SK-N-SH (cell line): ENCODE results near the gene S100A13. TPM values are rescaled to one million over a fixed set of nuclear protein-coding genes. Genes with fewer than 3 reads are reported as not detected.

ENCODE experiments used
- CTCF ChIA-PET: fragments of 300-600, 350-600 bp; formaldehyde crosslinking; extraction: SDS; loops from one replicate; lab custom pipeline; 2021; lab: Yijun Ruan, JAX
- POLR2A ChIA-PET: fragments of 350-600 bp; sonication (Branson Sonifier 250); formaldehyde crosslinking; extraction: SDS; loops from one replicate; lab custom pipeline; 2020; ENCODE audit warnings: antibody characterized with exemption, inconsistent platforms; lab: Yijun Ruan, JAX
- DNase-seq: peaks from one replicate; pipeline ENCODE4 v3.0.0; 2012
- H2AFZ ChIP-seq: fragments of 200-600 bp; sonication (generic); 2 replicates; pipeline ENCODE4 v1.8.1; 2016; ENCODE audit warnings: antibody characterized with exemption, mild to moderate bottlenecking, low read depth
- H3F3A ChIP-seq: fragments of 200-600 bp; sonication (generic); replicated peaks from 2 replicates; pipeline ENCODE3; 2016; ENCODE audit warnings: antibody characterized with exemption, mild to moderate bottlenecking; ENCODE audit not compliant: insufficient read depth
- H3K27ac ChIP-seq, 2 experiments: fragments of 200-500 bp in 1 of 2; fragments of 200-600 bp in 1 of 2; sonication (Bioruptor generic) in 1 of 2; sonication (generic), shearing (Covaris generic) in 1 of 2; 2 replicates each; pipeline versions ENCODE4 v1.5.1 to v1.6.1; 2014 to 2016; ENCODE audit warnings: low read depth in 2 of 2, inconsistent platforms in 1 of 2, low read length in 1 of 2, mild to moderate bottlenecking in 1 of 2, mixed read lengths in 1 of 2
- H3K27me3 ChIP-seq: fragments of 200-600 bp; sonication (generic), shearing (Covaris generic); 2 replicates; pipeline ENCODE4 v1.6.1; 2016; ENCODE audit warnings: mixed run types; ENCODE audit not compliant: insufficient read depth
- H3K36me3 ChIP-seq, 2 experiments: fragments of 200-500 bp in 1 of 2; fragments of 200-600 bp in 1 of 2; sonication (Bioruptor generic) in 1 of 2; sonication (generic) in 1 of 2; replicated peaks in 1 of 2; 2 replicates each; pipeline versions ENCODE3 to v1.5.1; 2014 to 2016; ENCODE audit warnings: low read length in 1 of 2, mild to moderate bottlenecking in 1 of 2; ENCODE audit not compliant: insufficient read depth in 2 of 2, control insufficient read depth in 1 of 2
- H3K4me1 ChIP-seq, 2 experiments: fragments of 200-500 bp in 1 of 2; fragments of 200-600 bp in 1 of 2; sonication (Bioruptor generic) in 1 of 2; sonication (generic), shearing (Covaris generic) in 1 of 2; 2 replicates each; pipeline versions ENCODE4 v1.5.1 to v1.6.1; 2014 to 2016; ENCODE audit warnings: low read depth in 1 of 2, low read length in 1 of 2, mixed run types in 1 of 2; ENCODE audit not compliant: insufficient read depth in 2 of 2, control insufficient read depth in 1 of 2
- H3K4me2 ChIP-seq: fragments of 200-600 bp; sonication (generic), shearing (Covaris generic); 2 replicates; pipeline ENCODE4 v1.6.1; 2017; ENCODE audit warnings: mixed run types
- H3K4me3 ChIP-seq, 2 experiments: fragments of 200-500 bp in 1 of 2; fragments of 200-600 bp in 1 of 2; sonication (Bioruptor generic) in 1 of 2; sonication (generic), shearing (Covaris generic) in 1 of 2; 2 replicates each; pipeline versions ENCODE4 v1.5.1 to v1.8.1; 2014 to 2016; ENCODE audit warnings: low read depth in 2 of 2, inconsistent platforms in 1 of 2, low read length in 1 of 2, mild to moderate bottlenecking in 1 of 2, mixed read lengths in 1 of 2, moderate library complexity in 1 of 2
- H3K79me2 ChIP-seq: fragments of 200-600 bp; sonication (generic); 2 replicates; pipeline ENCODE4 v1.8.1; 2017; ENCODE audit warnings: mild to moderate bottlenecking; ENCODE audit not compliant: insufficient read depth
- H3K9ac ChIP-seq: fragments of 200-600 bp; sonication (generic); 2 replicates; pipeline ENCODE4 v1.6.1; 2017; ENCODE audit warnings: mixed run types
- H3K9me2 ChIP-seq: fragments of 200-600 bp; sonication (generic); 2 replicates; pipeline ENCODE4 v1.6.1; 2017; ENCODE audit warnings: mixed run types
- H3K9me3 ChIP-seq: fragments of 200-600 bp; sonication (generic); 2 replicates; pipeline ENCODE4 v1.6.1; 2017; ENCODE audit warnings: mixed run types, mild to moderate bottlenecking, moderate library complexity
- H4K20me1 ChIP-seq: fragments of 200-600 bp; sonication (generic); 2 replicates; pipeline ENCODE4 v1.6.1; 2017; ENCODE audit warnings: mild to moderate bottlenecking, mixed run types; ENCODE audit not compliant: insufficient read depth
- ELF1 ChIP-seq: IDR thresholded peaks from 2 replicates; pipeline ENCODE4 v1.4.0; 2012
- EP300 ChIP-seq, 2 experiments: IDR thresholded peaks; 2 replicates each; pipeline versions ENCODE4 v1.4.0 to v1.6.1; 2012; ENCODE audit warnings: borderline replicate concordance in 1 of 2, low read depth in 1 of 2, low read length in 1 of 2
- EZH2phosphoT487 ChIP-seq: fragments of 200-600 bp; sonication (generic); IDR thresholded peaks from 2 replicates; pipeline ENCODE4 v1.6.1; 2017; ENCODE audit warnings: low read depth, mixed run types, mild to moderate bottlenecking, antibody characterized with exemption, moderate library complexity, borderline replicate concordance
- FOSL2 ChIP-seq: IDR thresholded peaks from 2 replicates; pipeline ENCODE4 v1.4.0; 2012; ENCODE audit warnings: low read depth, mild to moderate bottlenecking, moderate library complexity, borderline replicate concordance
- FOXJ3 ChIP-seq: sonication (generic); formaldehyde crosslinking; IDR thresholded peaks from 2 replicates; pipeline ENCODE4 v1.5.1; 2020; ENCODE audit warnings: mild to moderate bottlenecking, missing genetic modification reagents
- FOXM1 ChIP-seq: IDR thresholded peaks from 2 replicates; pipeline ENCODE4 v1.4.0; 2012; ENCODE audit warnings: low read depth, mild to moderate bottlenecking
- GABPA ChIP-seq: IDR thresholded peaks from 2 replicates; pipeline ENCODE4 v1.4.0; 2012; ENCODE audit warnings: low read depth, mild to moderate bottlenecking
- GATA2 ChIP-seq: sonication (generic); formaldehyde crosslinking; IDR thresholded peaks from 2 replicates; pipeline ENCODE4 v1.5.0; 2020; ENCODE audit warnings: mild to moderate bottlenecking, missing genetic modification reagents
- JUND ChIP-seq: IDR thresholded peaks from 2 replicates; pipeline ENCODE4 v1.4.0; 2012
- MEF2A ChIP-seq: IDR thresholded peaks from 2 replicates; pipeline ENCODE4 v1.4.0; 2012; ENCODE audit warnings: low read depth, borderline replicate concordance
- MXI1 ChIP-seq: IDR thresholded peaks from 2 replicates; pipeline ENCODE4 v1.6.1; 2012; ENCODE audit warnings: mild to moderate bottlenecking, low read depth, low read length, improper control_type of control experiment
- NFIC ChIP-seq: IDR thresholded peaks from 2 replicates; pipeline ENCODE4 v1.4.0; 2012; ENCODE audit warnings: borderline replicate concordance
- NRF1 ChIP-seq: IDR thresholded peaks from 2 replicates; pipeline ENCODE4 v1.6.1; 2012; ENCODE audit warnings: low read depth, mild to moderate bottlenecking, low read length
- POLR2AphosphoS5 ChIP-seq: IDR thresholded peaks from 2 replicates; pipeline ENCODE4 v1.6.1; 2012; ENCODE audit warnings: low read depth, low read length
- SIN3A ChIP-seq: IDR thresholded peaks from 2 replicates; pipeline ENCODE4 v1.6.1; 2012; ENCODE audit warnings: low read depth, mild to moderate bottlenecking, low read length, moderate library complexity, borderline replicate concordance
- SMC3 ChIP-seq: IDR thresholded peaks from 2 replicates; pipeline ENCODE4 v1.6.1; 2012; ENCODE audit warnings: low read depth, low read length, improper control_type of control experiment
- TAF1 ChIP-seq: IDR thresholded peaks from 2 replicates; pipeline ENCODE4 v1.6.1; 2012; ENCODE audit warnings: low read depth, mild to moderate bottlenecking, low read length, moderate library complexity, borderline replicate concordance
- TCF12 ChIP-seq: IDR thresholded peaks from 2 replicates; pipeline ENCODE4 v1.4.0; 2012
- TEAD4 ChIP-seq: IDR thresholded peaks from 2 replicates; pipeline ENCODE4 v1.4.0; 2012; ENCODE audit warnings: mild to moderate bottlenecking, borderline replicate concordance; ENCODE audit not compliant: insufficient read depth
- WGBS: methylation state at CpG from one replicate; pipeline ENCODE4 v1.1.6; 2017; ENCODE audit warnings: low lambda C conversion rate; 5-methylcytosine and 5-hydroxymethylcytosine counted together
- polyA plus RNA-seq, 3 experiments: library from polyadenylated mRNA; depleted of rRNA; stranded (reverse); fragments of >200 nt; gene quantifications; 2 replicates each; pipeline ENCODE4 v1.2.3, GENCODE V29; 2012
- TF ChIP-seq, protein P1 (sequence below): IDR thresholded peaks from 2 replicates; pipeline ENCODE4 v1.4.0; 2012; ENCODE audit warnings: low read depth
- TF ChIP-seq, protein P2 (sequence below): fragments of 150-350 bp; IDR thresholded peaks from 2 replicates; pipeline ENCODE4 v1.6.1; 2017; ENCODE audit warnings: antibody characterized with exemption, low read length, low read depth, borderline replicate concordance
- TF ChIP-seq, protein P3 (sequence below): IDR thresholded peaks from 2 replicates; pipeline ENCODE4 v1.6.1; 2012; ENCODE audit warnings: mild to moderate bottlenecking, low read depth, low read length, moderate library complexity

Gene S100A13
- polyA plus RNA-seq, 1 of the 3 experiments (the other 2 are of a cell fraction), result 12.3 TPM

GRCh38 chr1:153663211-153663610 lies 35.9 kb upstream of the S100A13 start:
- POLR2A ChIA-PET, result no interaction called here
- CTCF ChIA-PET, result interaction anchor here (0.5 to 1.9 kb wide), 3 partner anchors 8 to 87 kb away, joined by 3 to 6 read pairs (median 4); partner anchors contain the start of gene ILF2
- no peak for DNase-seq

GRCh38 chr1:153662269-153662668 lies 35.0 kb upstream of the S100A13 start:
- no peak overlapping the region; a peak in 1 of 4 replicates for H3K27ac ChIP-seq

More at GRCh38 chr1:153663211-153663610, 35.9 kb upstream of the S100A13 start:
- 75% methylated on average over 5 of the region's 5 CpGs for WGBS
- Histone ChIP-seq H2AFZ (no peak overlapping the region), H3K9ac (no peak overlapping the region), H3K9me3 (no peaks in the 10 kb centered on the region), H3K4me3 (no peak overlapping the region), H3K27ac (peak overlapping the region in 1 of 2 experiments; percentile 39; a peak in 1 of 4 replicates), H4K20me1 (no peaks in the 10 kb centered on the region), H3K4me1 (peaks cover 0 to 5% of the 10 kb centered on the region in 2 experiments; a peak in 1 of 4 replicates), H3F3A (peaks cover 62% of the 10 kb centered on the region), H3K4me2 (no peak overlapping the region), H3K36me3 (peaks cover 67 to 74% of the 10 kb centered on the region in 2 experiments), H3K27me3 (no peaks in the 10 kb centered on the region), H3K79me2 (peaks cover 44% of the 10 kb centered on the region), H3K9me2 (no peaks in the 10 kb centered on the region)
- TF ChIP-seq SIN3A, result no peak
- TF ChIP-seq MXI1, result no peak
- no peak for TF ChIP-seq SMC3
- TF ChIP-seq FOXJ3, result no peak
- TF ChIP-seq NFIC, result no peak
- TF ChIP-seq TEAD4, result no peak

More at GRCh38 chr1:153662269-153662668, 35.0 kb upstream of the S100A13 start:
- H3K4me3 ChIP-seq, result no peak overlapping the region
- 71% methylated on average over 2 of the region's 2 CpGs for WGBS
- ChIA-PET CTCF (interaction anchor here (1.1 to 1.9 kb wide), 2 partner anchors 9 to 14 kb away, joined by 4 to 6 read pairs; partner anchors contain the start of gene ILF2), POLR2A (no interaction called here)
- H3F3A ChIP-seq, result peaks cover 62% of the 10 kb centered on the region
- peaks cover 0 to 5% of the 10 kb centered on the region in 2 experiments; a peak in 1 of 4 replicates for H3K4me1 ChIP-seq
- no peaks in the 10 kb centered on the region for H3K9me3 ChIP-seq
- TF ChIP-seq FOSL2 (no peak), JUND (no peak), POLR2AphosphoS5 (no peak), ELF1 (no peak), MEF2A (no peak), FOXJ3 (no peak), EP300 (IDR thresholded peaks at IDR 0.05; ENCODE audit: borderline replicate concordance in 1 of 2, low read depth in 1 of 2, low read length in 1 of 2) (no peak), NFIC (no peak), GATA2 (CRISPR knock-in tag) (no peak), TCF12 (no peak), GABPA (no peak), EZH2phosphoT487 (no peak), TAF1 (no peak), NRF1 (no peak), FOXM1 (no peak), MXI1 (no peak)
- TF ChIP-seq, protein P1, sequence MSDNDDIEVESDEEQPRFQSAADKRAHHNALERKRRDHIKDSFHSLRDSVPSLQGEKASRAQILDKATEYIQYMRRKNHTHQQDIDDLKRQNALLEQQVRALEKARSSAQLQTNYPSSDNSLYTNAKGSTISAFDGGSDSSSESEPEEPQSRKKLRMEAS, result no peak
- TF ChIP-seq, protein P2, sequence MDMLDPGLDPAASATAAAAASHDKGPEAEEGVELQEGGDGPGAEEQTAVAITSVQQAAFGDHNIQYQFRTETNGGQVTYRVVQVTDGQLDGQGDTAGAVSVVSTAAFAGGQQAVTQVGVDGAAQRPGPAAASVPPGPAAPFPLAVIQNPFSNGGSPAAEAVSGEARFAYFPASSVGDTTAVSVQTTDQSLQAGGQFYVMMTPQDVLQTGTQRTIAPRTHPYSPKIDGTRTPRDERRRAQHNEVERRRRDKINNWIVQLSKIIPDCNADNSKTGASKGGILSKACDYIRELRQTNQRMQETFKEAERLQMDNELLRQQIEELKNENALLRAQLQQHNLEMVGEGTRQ, result no peak
- TF ChIP-seq, protein P3, sequence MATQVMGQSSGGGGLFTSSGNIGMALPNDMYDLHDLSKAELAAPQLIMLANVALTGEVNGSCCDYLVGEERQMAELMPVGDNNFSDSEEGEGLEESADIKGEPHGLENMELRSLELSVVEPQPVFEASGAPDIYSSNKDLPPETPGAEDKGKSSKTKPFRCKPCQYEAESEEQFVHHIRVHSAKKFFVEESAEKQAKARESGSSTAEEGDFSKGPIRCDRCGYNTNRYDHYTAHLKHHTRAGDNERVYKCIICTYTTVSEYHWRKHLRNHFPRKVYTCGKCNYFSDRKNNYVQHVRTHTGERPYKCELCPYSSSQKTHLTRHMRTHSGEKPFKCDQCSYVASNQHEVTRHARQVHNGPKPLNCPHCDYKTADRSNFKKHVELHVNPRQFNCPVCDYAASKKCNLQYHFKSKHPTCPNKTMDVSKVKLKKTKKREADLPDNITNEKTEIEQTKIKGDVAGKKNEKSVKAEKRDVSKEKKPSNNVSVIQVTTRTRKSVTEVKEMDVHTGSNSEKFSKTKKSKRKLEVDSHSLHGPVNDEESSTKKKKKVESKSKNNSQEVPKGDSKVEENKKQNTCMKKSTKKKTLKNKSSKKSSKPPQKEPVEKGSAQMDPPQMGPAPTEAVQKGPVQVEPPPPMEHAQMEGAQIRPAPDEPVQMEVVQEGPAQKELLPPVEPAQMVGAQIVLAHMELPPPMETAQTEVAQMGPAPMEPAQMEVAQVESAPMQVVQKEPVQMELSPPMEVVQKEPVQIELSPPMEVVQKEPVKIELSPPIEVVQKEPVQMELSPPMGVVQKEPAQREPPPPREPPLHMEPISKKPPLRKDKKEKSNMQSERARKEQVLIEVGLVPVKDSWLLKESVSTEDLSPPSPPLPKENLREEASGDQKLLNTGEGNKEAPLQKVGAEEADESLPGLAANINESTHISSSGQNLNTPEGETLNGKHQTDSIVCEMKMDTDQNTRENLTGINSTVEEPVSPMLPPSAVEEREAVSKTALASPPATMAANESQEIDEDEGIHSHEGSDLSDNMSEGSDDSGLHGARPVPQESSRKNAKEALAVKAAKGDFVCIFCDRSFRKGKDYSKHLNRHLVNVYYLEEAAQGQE, result no peak
- no peaks in the 10 kb centered on the region for H4K20me1 ChIP-seq
- peaks cover 58 to 66% of the 10 kb centered on the region in 2 experiments for H3K36me3 ChIP-seq
- H2AFZ ChIP-seq, result no peak overlapping the region
- no peaks in the 10 kb centered on the region for H3K9me2 ChIP-seq
- H3K4me2 ChIP-seq, result no peak overlapping the region
- H3K27me3 ChIP-seq, result no peaks in the 10 kb centered on the region
- H3K9ac ChIP-seq, result no peak overlapping the region
- H3K79me2 ChIP-seq, result peaks cover 34% of the 10 kb centered on the region
- DNase-seq, result no peak
